ENCODE measurements around the gene MAN2C1. TPM values are rescaled to one million over a fixed set of nuclear protein-coding genes. Genes with fewer than 3 reads are reported as not detected.
"Not testable (repeated sequence)": the region's sequence is repeated elsewhere in the genome, so short reads cannot be mapped to it uniquely, and the experiment has no call there.

MAN2C1 gene
- total RNA-seq, 1 donor from 2014 or later: 200 TPM

- peak overlapping the region; percentile 82 for H3K4me3 Mint-ChIP-seq (ENCODE audit: low read depth)
- H3K4me1 Mint-ChIP-seq (ENCODE audit: low read depth): peaks cover 5% of the 10 kb centered on the region
- H3K27ac Mint-ChIP-seq: peak overlapping the region; percentile 33
- H3K9me3 Mint-ChIP-seq (ENCODE audit: low read depth): no peaks in the 10 kb centered on the region
- no peak for TF ChIP-seq CTCF (IDR thresholded peaks at IDR 0.05; ENCODE audit: unreplicated experiment)
- H3K27me3 Mint-ChIP-seq: no peaks in the 10 kb centered on the region
- no peak for DNase-seq (ENCODE audit: low spot score, unreplicated experiment)
- no peaks in the 10 kb centered on the region for H3K36me3 Mint-ChIP-seq (ENCODE audit: insufficient read depth)
These were observed 19.7 kb downstream of the MAN2C1 start for GRCh38 chr15:75348562-75349350.

DNA sequence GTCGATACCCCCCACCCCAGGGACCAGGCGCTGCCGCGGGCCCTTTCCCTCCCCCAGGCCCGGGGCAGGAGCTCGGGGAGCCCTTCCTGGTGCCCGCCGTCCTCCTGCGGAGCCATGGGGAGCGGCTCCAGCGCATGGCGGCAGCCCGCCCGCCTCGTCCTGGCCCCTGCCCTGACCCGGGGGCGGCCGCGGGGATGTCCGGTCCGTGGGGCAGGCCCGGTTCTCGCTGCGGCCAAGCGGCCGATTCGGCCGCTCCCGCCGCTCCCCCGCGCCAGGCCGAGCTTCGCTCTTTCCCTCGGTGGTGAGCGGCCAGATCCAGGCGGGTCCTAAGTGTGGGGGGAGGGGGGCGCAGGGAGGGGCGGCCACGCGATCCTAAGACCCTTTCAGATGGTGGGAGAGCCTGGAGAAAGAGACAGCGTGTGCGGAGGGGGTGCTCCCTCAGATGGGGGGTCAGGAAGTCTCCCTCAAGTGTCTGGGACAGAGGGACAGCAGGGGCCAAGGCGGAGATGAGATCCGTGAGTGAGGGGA lies 20.3 kb downstream of the MAN2C1 start:
- H3K27ac Mint-ChIP-seq: peak overlapping the region; percentile 33
- no peak for DNase-seq (ENCODE audit: low spot score, unreplicated experiment)
- H3K9me3 Mint-ChIP-seq (ENCODE audit: low read depth): no peaks in the 10 kb centered on the region
- peaks cover 5% of the 10 kb centered on the region for H3K4me1 Mint-ChIP-seq (ENCODE audit: low read depth)
- peak overlapping the region; percentile 82 for H3K4me3 Mint-ChIP-seq (ENCODE audit: low read depth)
- H3K36me3 Mint-ChIP-seq (ENCODE audit: insufficient read depth): no peaks in the 10 kb centered on the region
- no peaks in the 10 kb centered on the region for H3K27me3 Mint-ChIP-seq
- TF ChIP-seq CTCF (IDR thresholded peaks at IDR 0.05; ENCODE audit: unreplicated experiment): no peak

- peak overlapping the region; percentile 25 for H3K27ac Mint-ChIP-seq
- H3K4me3 Mint-ChIP-seq (ENCODE audit: low read depth): peak overlapping the region; percentile 82
- H3K27me3 Mint-ChIP-seq: no peaks in the 10 kb centered on the region
- H3K9me3 Mint-ChIP-seq (ENCODE audit: low read depth): no peaks in the 10 kb centered on the region
- peak; percentile 43 for DNase-seq (ENCODE audit: low spot score, unreplicated experiment)
- no peaks in the 10 kb centered on the region for H3K36me3 Mint-ChIP-seq (ENCODE audit: insufficient read depth)
- peaks cover 5% of the 10 kb centered on the region for H3K4me1 Mint-ChIP-seq (ENCODE audit: low read depth)
- no peak for TF ChIP-seq CTCF (IDR thresholded peaks at IDR 0.05; ENCODE audit: unreplicated experiment)
These were observed 21.0 kb downstream of the MAN2C1 start for GRCh38 chr15:75347222-75348033.

GRCh38 chr15:75346796-75347221 lies 21.6 kb downstream of the MAN2C1 start, which contains the start of gene NEIL1:
NEIL1 (plus strand) TSS chr15:75347039; CDS start chr15:75348906, 1,867 bp downstream.
- Mint-ChIP-seq H3K4me3 (ENCODE audit: low read depth) (peak within 1 kb of the TSS; percentile 82), H3K27ac (peak within 1 kb of the TSS; percentile 25), H3K27me3 (no peaks in the 10 kb centered on the region), H3K9me3 (ENCODE audit: low read depth) (no peaks in the 10 kb centered on the region), H3K4me1 (ENCODE audit: low read depth) (peaks cover 5% of the 10 kb centered on the region), H3K36me3 (ENCODE audit: insufficient read depth) (no peaks in the 10 kb centered on the region)
- no peak for TF ChIP-seq CTCF (IDR thresholded peaks at IDR 0.05; ENCODE audit: unreplicated experiment)
- DNase-seq (ENCODE audit: low spot score, unreplicated experiment): no peak

GRCh38 chr15:75343953-75344352 lies 24.5 kb downstream of the MAN2C1 start:
- peak overlapping the region; percentile 71 for H3K27ac Mint-ChIP-seq
- DNase-seq (ENCODE audit: low spot score, unreplicated experiment); H3K9me3 Mint-ChIP-seq (ENCODE audit: low read depth); H3K36me3 Mint-ChIP-seq (ENCODE audit: insufficient read depth); H3K27me3 Mint-ChIP-seq; H3K4me3 Mint-ChIP-seq (ENCODE audit: low read depth); H3K4me1 Mint-ChIP-seq (ENCODE audit: low read depth): not testable (repeated sequence)
